HCT116 (cell line): ENCODE measurements around the gene VGF. TPM values are rescaled to one million over a fixed set of nuclear protein-coding genes. Genes with fewer than 3 reads are reported as not detected.

Experiments
- ATAC-seq: fragments of 200-7000 bp; cut with Tn5 transposase; 2 replicates; pipeline ENCODE4 v1.9.1; 2020; ENCODE audit warnings: mild to moderate bottlenecking, moderate library complexity
- BruUV-seq: library from RNA; stranded (reverse); fragments of 400-500 nt; replicated peaks from 2 replicates; lab custom pipeline; 2021; lab: Mats Ljungman, UMichigan
- CTCF ChIA-PET: fragments of 300-600 bp; sonication (Branson Sonifier 250); formaldehyde crosslinking; loops from one replicate; lab custom pipeline; 2021; ENCODE audit warnings: antibody characterized with exemption; lab: Charles Lee
- POLR2A ChIA-PET: fragments of 300-600, 350-600 bp; sonication (Branson Sonifier 250); formaldehyde crosslinking; loops from one replicate; lab custom pipeline; 2021; ENCODE audit warnings: antibody characterized with exemption; lab: Charles Lee
- RAD21 ChIA-PET, 2 experiments: fragments of 300-600 bp; sonication (Branson Sonifier 250); formaldehyde crosslinking; loops; one replicate each; lab custom pipeline; 2023; ENCODE audit warnings: low total read pairs in 2 of 2; ENCODE audit not compliant: uncharacterized antibody in 2 of 2, unreplicated experiment in 2 of 2, low non-redundant PET in 1 of 2; lab: Charles Lee
- DNase-seq: peaks from one replicate; pipeline ENCODE4 v3.0.0-alpha.2; 2010; ENCODE audit warnings: low read depth, low spot score
- H2AFZ ChIP-seq: fragments of 200-600 bp; shearing (Covaris generic), sonication (generic); 2 replicates; pipeline ENCODE4 v1.6.1; 2017; ENCODE audit warnings: low read depth, mixed run types, mixed read lengths, antibody characterized with exemption, low read length; ENCODE audit not compliant: poor library complexity, severe bottlenecking
- H3K27ac ChIP-seq: 2 replicates; pipeline ENCODE4 v1.5.1; 2012; ENCODE audit warnings: low read depth, low read length
- H3K27me3 ChIP-seq: fragments of 200-600 bp; sonication (generic); 2 replicates; pipeline ENCODE4 v1.6.1; 2016; ENCODE audit warnings: mixed run types, low read length, mixed read lengths; ENCODE audit not compliant: insufficient read depth
- H3K36me3 ChIP-seq, 2 experiments: fragments of 200-500 bp in 1 of 2; fragments of 200-600 bp in 1 of 2; sonication (Bioruptor generic) in 1 of 2; sonication (generic) in 1 of 2; 2 replicates each; pipeline versions ENCODE4 v1.5.1 to v1.6.1; 2014 to 2016; ENCODE audit warnings: low read length in 2 of 2, inconsistent platforms in 1 of 2, mixed read lengths in 1 of 2, mixed run types in 1 of 2; ENCODE audit not compliant: insufficient read depth in 2 of 2, control insufficient read depth in 1 of 2
- H3K4me1 ChIP-seq, 2 experiments: fragments of 200-600 bp in 1 of 2; sonication (generic) in 1 of 2; 2 replicates each; pipeline versions ENCODE4 v1.5.1 to v1.6.1; 2012 to 2017; ENCODE audit warnings: low read length in 2 of 2, inconsistent platforms in 1 of 2, mild to moderate bottlenecking in 1 of 2, mixed read lengths in 1 of 2, mixed run types in 1 of 2, moderate library complexity in 1 of 2; ENCODE audit not compliant: insufficient read depth in 2 of 2, control insufficient read depth in 1 of 2
- H3K4me2 ChIP-seq: fragments of 200-600 bp; sonication (generic); 2 replicates; pipeline ENCODE4 v1.6.1; 2017; ENCODE audit warnings: mixed run types, low read length, mixed read lengths
- H3K4me3 ChIP-seq, 2 experiments: fragments of 200-600 bp in 1 of 2; sonication (generic) in 1 of 2; replicated peaks in 1 of 2; 2 replicates each; pipeline ENCODE4 v1.5.1; 2011 to 2016; ENCODE audit warnings: low read length in 2 of 2, control low read depth in 1 of 2, low read depth in 1 of 2, mild to moderate bottlenecking in 1 of 2, mixed read lengths in 1 of 2, mixed run types in 1 of 2
- H3K79me2 ChIP-seq: fragments of 200-600 bp; sonication (generic); 2 replicates; pipeline ENCODE4 v1.6.1; 2017; ENCODE audit warnings: mild to moderate bottlenecking, mixed run types, low read length, moderate library complexity, mixed read lengths; ENCODE audit not compliant: insufficient read depth
- H3K9ac ChIP-seq: fragments of 200-600 bp; sonication (generic); 2 replicates; pipeline ENCODE4 v1.6.1; 2016; ENCODE audit warnings: low read length, mixed read lengths
- H3K9me2 ChIP-seq: fragments of 200-600 bp; sonication (generic), shearing (Covaris generic); 2 replicates; pipeline ENCODE4 v1.6.1; 2017; ENCODE audit warnings: mixed run types, mild to moderate bottlenecking, moderate library complexity; ENCODE audit not compliant: insufficient read depth
- H3K9me3 ChIP-seq, 2 experiments: fragments of 200-500 bp in 1 of 2; fragments of 200-600 bp in 1 of 2; sonication (Bioruptor generic) in 1 of 2; sonication (generic) in 1 of 2; 2 replicates each; pipeline ENCODE4 v1.6.1; 2014 to 2017; ENCODE audit warnings: low read length in 2 of 2, mixed read lengths in 2 of 2, inconsistent platforms in 1 of 2, low read depth in 1 of 2, mild to moderate bottlenecking in 1 of 2, mixed run types in 1 of 2, moderate library complexity in 1 of 2; ENCODE audit not compliant: control insufficient read depth in 1 of 2, insufficient read depth in 1 of 2
- H4K20me1 ChIP-seq: fragments of 200-600 bp; sonication (generic), shearing (Covaris generic); 2 replicates; pipeline ENCODE4 v1.6.1; 2017; ENCODE audit warnings: mixed run types, mild to moderate bottlenecking, moderate library complexity; ENCODE audit not compliant: insufficient read depth
- CBX3 ChIP-seq: IDR thresholded peaks from 2 replicates; pipeline ENCODE4 v1.6.1; 2012; ENCODE audit warnings: low read depth
- CEBPB ChIP-seq: IDR thresholded peaks from 2 replicates; pipeline ENCODE4 v1.6.1; 2012; ENCODE audit warnings: low read depth
- EGR1 ChIP-seq: IDR thresholded peaks from 2 replicates; pipeline ENCODE4 v1.6.1; 2012; ENCODE audit warnings: low read depth
- ELF1 ChIP-seq: IDR thresholded peaks from 2 replicates; pipeline ENCODE4 v1.6.1; 2012; ENCODE audit warnings: low read depth, borderline replicate concordance
- EZH2 ChIP-seq: fragments of 200-600 bp; sonication (generic); IDR thresholded peaks from 2 replicates; pipeline ENCODE4 v1.6.1; 2017; ENCODE audit warnings: antibody characterized with exemption, mixed run types
- EZH2phosphoT487 ChIP-seq: fragments of 200-600 bp; IDR thresholded peaks from 2 replicates; pipeline ENCODE4 v1.6.1; 2018; ENCODE audit warnings: antibody characterized with exemption, borderline replicate concordance
- POLR2A ChIP-seq: IDR thresholded peaks from 2 replicates; pipeline ENCODE4 v1.7.0; 2011; ENCODE audit warnings: borderline replicate concordance; ENCODE audit not compliant: insufficient read depth, insufficient read length; ENCODE audit errors: extremely low read depth
- POLR2AphosphoS5 ChIP-seq: IDR thresholded peaks from 2 replicates; pipeline ENCODE4 v1.6.1; 2011; ENCODE audit warnings: mild to moderate bottlenecking, low read depth, low read length, moderate library complexity
- RAD21 ChIP-seq: IDR thresholded peaks from 2 replicates; pipeline ENCODE4 v1.6.1; 2012; ENCODE audit warnings: low read depth, mild to moderate bottlenecking
- SIN3A ChIP-seq: IDR thresholded peaks from 2 replicates; pipeline ENCODE4 v1.6.1; 2012; ENCODE audit warnings: low read depth
- TCF7L2 ChIP-seq: IDR thresholded peaks from 2 replicates; pipeline ENCODE4 v1.7.0; 2011; ENCODE audit warnings: borderline replicate concordance, inconsistent platforms; ENCODE audit not compliant: insufficient read depth, insufficient read length; ENCODE audit errors: extremely low read depth
- YY1 ChIP-seq: IDR thresholded peaks from 2 replicates; pipeline ENCODE4 v1.6.1; 2011; ENCODE audit warnings: low read length, low read depth, moderate library complexity, mild to moderate bottlenecking; ENCODE audit not compliant: insufficient replicate concordance; ENCODE audit errors: extremely low read depth
- ZFX ChIP-seq: fragments of 450-650 bp; IDR thresholded peaks from 2 replicates; pipeline ENCODE4 v1.6.1; 2017
- ZNF274 ChIP-seq: fragments of 200-500 bp; sonication (Bioruptor generic); IDR thresholded peaks from 2 replicates; pipeline ENCODE4 v1.6.1; 2014; ENCODE audit warnings: mild to moderate bottlenecking, low read depth, low read length, inconsistent platforms
- intact Hi-C: fragments of 100-400 bp; cut with micrococcal nuclease; formaldehyde crosslinking; loops from 2 replicates; pipeline ENCODE4 v1.10.0; 2022
- total RNA-seq: library from RNA; stranded (reverse); gene quantifications from one replicate; pipeline ENCODE4 v1.2.1, GENCODE V29; 2021; ENCODE audit not compliant: unreplicated experiment
- TF ChIP-seq, protein P1 (sequence below), 3 experiments: fragments of 200-600 bp in 1 of 3; sonication (generic) in 1 of 3; IDR thresholded peaks in 2 of 3; conservative IDR thresholded peaks in 1 of 3; 2 replicates each; pipeline ENCODE4 v1.5.1; 2012 to 2017; ENCODE audit warnings: low read depth in 2 of 3, low read length in 2 of 3, antibody characterized with exemption in 1 of 3, borderline replicate concordance in 1 of 3, control low read depth in 1 of 3, mild to moderate bottlenecking in 1 of 3, mixed read lengths in 1 of 3, mixed run types in 1 of 3, moderate library complexity in 1 of 3; ENCODE audit not compliant: insufficient read depth in 1 of 3
- TF ChIP-seq, protein P2 (sequence below): IDR thresholded peaks from 2 replicates; pipeline ENCODE4 v1.6.1; 2012
- TF ChIP-seq, protein P3 (sequence below): IDR thresholded peaks from 2 replicates; pipeline ENCODE4 v1.6.1; 2011; ENCODE audit warnings: mild to moderate bottlenecking, low read length, moderate library complexity; ENCODE audit not compliant: insufficient replicate concordance; ENCODE audit errors: extremely low read depth
- TF ChIP-seq, protein P4 (sequence below): IDR thresholded peaks from 2 replicates; pipeline ENCODE4 v1.6.1; 2012

VGF gene
- total RNA-seq, 1 experiment from 2014 or later = 43.2 TPM

DNA sequence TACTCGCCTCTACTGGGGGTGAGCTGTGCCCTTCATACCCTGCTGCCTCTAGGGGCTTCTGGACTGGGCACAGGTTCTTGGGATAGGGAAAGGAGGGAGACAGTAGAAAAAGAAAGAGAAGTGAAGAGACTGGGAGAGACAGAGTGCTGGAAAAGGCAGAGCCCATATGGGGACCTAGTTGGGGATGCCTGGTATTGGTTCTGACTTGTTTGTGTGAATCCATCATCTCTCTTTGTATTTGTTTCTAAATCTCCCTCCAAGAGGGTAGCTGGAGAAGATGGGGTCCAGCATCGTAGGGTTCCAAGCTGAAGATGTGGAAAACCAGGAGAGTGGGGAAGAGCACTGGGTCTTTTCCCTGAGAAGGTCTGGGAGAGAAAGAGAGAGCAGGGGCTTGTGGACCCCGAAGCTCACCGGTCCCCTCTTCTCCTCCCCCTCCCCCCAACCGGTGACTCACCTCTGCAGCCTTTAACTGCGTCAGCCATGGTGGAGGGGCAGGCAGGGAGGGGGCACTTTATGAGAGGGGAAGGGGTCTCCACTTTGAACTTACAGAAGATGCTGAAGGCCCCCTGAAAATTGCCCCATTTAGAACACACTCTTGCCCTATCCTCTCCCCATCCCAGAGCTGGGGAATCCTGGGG, 3.2 kb upstream of the VGF start:
- RAD21 ChIA-PET = interaction anchor here in 1 of 2 experiments (1.2 kb wide), 1 partner anchor 25 kb away, joined by 3 read pairs; no protein-coding TSS in a partner anchor
- Histone ChIP-seq H3K27me3 (no peaks in the 10 kb centered on the region), H3K4me2 (peak overlapping the region; percentile 80), H3K4me3 (peak overlapping the region in 1 of 2 experiments; percentile 55; a peak in 3 of 4 replicates), H4K20me1 (no peaks in the 10 kb centered on the region), H3K79me2 (0 out of 2 replicates have a peak, but pooled peaks cover 7% of the 10 kb centered on the region), H3K4me1 (peaks cover 45 to 88% of the 10 kb centered on the region in 2 experiments), H3K9me3 (no peaks in the 10 kb centered on the region), H3K9me2 (no peaks in the 10 kb centered on the region), H3K27ac (no peak overlapping the region), H3K9ac (peak overlapping the region; percentile 54; the same call in 1 of the 2 replicates), H3K36me3 (no peaks in the 10 kb centered on the region), H2AFZ (no peak overlapping the region)
- no TSS peak for BruUV-seq
- no peak for ATAC-seq
- CTCF ChIA-PET = interaction anchor here (0.9 to 1.4 kb wide), 4 partner anchors 24 to 114 kb away, joined by 3 to 5 read pairs (median 4); partner anchors contain the start of gene FIS1
- TF ChIP-seq POLR2AphosphoS5 = no peak
- TF ChIP-seq RAD21 = no peak
- TF ChIP-seq SIN3A = no peak
- TF ChIP-seq, protein P1, sequence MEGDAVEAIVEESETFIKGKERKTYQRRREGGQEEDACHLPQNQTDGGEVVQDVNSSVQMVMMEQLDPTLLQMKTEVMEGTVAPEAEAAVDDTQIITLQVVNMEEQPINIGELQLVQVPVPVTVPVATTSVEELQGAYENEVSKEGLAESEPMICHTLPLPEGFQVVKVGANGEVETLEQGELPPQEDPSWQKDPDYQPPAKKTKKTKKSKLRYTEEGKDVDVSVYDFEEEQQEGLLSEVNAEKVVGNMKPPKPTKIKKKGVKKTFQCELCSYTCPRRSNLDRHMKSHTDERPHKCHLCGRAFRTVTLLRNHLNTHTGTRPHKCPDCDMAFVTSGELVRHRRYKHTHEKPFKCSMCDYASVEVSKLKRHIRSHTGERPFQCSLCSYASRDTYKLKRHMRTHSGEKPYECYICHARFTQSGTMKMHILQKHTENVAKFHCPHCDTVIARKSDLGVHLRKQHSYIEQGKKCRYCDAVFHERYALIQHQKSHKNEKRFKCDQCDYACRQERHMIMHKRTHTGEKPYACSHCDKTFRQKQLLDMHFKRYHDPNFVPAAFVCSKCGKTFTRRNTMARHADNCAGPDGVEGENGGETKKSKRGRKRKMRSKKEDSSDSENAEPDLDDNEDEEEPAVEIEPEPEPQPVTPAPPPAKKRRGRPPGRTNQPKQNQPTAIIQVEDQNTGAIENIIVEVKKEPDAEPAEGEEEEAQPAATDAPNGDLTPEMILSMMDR (IDR thresholded peaks at IDR 0.05 in 2 of 3, conservative IDR thresholded peaks at IDR 0.05 in 1 of 3; ENCODE audit: borderline replicate concordance in 1 of 3, insufficient read depth in 1 of 3, low read depth in 2 of 3, low read length in 2 of 3) = no peak
- TF ChIP-seq ELF1 = no peak
- TF ChIP-seq, protein P2, sequence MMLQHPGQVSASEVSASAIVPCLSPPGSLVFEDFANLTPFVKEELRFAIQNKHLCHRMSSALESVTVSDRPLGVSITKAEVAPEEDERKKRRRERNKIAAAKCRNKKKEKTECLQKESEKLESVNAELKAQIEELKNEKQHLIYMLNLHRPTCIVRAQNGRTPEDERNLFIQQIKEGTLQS = no peak
- TF ChIP-seq ZFX = no peak
- TF ChIP-seq, protein P3, sequence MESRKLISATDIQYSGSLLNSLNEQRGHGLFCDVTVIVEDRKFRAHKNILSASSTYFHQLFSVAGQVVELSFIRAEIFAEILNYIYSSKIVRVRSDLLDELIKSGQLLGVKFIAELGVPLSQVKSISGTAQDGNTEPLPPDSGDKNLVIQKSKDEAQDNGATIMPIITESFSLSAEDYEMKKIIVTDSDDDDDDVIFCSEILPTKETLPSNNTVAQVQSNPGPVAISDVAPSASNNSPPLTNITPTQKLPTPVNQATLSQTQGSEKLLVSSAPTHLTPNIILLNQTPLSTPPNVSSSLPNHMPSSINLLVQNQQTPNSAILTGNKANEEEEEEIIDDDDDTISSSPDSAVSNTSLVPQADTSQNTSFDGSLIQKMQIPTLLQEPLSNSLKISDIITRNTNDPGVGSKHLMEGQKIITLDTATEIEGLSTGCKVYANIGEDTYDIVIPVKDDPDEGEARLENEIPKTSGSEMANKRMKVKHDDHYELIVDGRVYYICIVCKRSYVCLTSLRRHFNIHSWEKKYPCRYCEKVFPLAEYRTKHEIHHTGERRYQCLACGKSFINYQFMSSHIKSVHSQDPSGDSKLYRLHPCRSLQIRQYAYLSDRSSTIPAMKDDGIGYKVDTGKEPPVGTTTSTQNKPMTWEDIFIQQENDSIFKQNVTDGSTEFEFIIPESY = no peak
- TF ChIP-seq YY1 = no peak
- no peak for TF ChIP-seq POLR2A
- TF ChIP-seq ZNF274 = no peak
- no peak for TF ChIP-seq EGR1
- TF ChIP-seq CEBPB = no peak
- TF ChIP-seq TCF7L2 = no peak
- no peak for TF ChIP-seq EZH2phosphoT487
- TF ChIP-seq CBX3 = no peak
- TF ChIP-seq, protein P4, sequence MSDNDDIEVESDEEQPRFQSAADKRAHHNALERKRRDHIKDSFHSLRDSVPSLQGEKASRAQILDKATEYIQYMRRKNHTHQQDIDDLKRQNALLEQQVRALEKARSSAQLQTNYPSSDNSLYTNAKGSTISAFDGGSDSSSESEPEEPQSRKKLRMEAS = no peak
- no peak for TF ChIP-seq EZH2
- intact Hi-C loops = loop anchor here (1.0 kb wide), 1 partner anchor 24 kb away; no protein-coding TSS in a partner anchor
- POLR2A ChIA-PET = no interaction called here
- DNase-seq = no peak
